Naive thymus-derived CD4-positive, alpha-beta T cell (primary cell): Measurements from ENCODE around the gene PIP5K1B. TPM values are rescaled to one million over a fixed set of nuclear protein-coding genes. Genes with fewer than 3 reads are reported as not detected.

Experiments
- ATAC-seq: fragments of 150-1000 bp; cut with Tn5 transposase; 2 replicates; pipeline ENCODE4 v1.10.0; 2021; ENCODE audit warnings: mild to moderate bottlenecking, moderate library complexity
- CTCF ChIA-PET: fragments of 350-600 bp; sonication (Branson Sonifier 250); formaldehyde crosslinking; loops from one replicate; lab custom pipeline; 2021; ENCODE audit warnings: antibody characterized with exemption; lab: Charles Lee
- POLR2A ChIA-PET: fragments of 350-600 bp; sonication (Branson Sonifier 250); formaldehyde crosslinking; loops from one replicate; lab custom pipeline; 2021; ENCODE audit warnings: antibody characterized with exemption, inconsistent platforms; lab: Charles Lee
- DNase-seq, 9 donors: peaks; one replicate each; pipeline versions ENCODE4 v3.0.0 to v3.0.0-alpha.2; 2020 to 2022; ENCODE audit warnings: mixed read lengths in 1 of 9
- H3K27ac ChIP-seq: one replicate; pipeline ENCODE4 v1.7.0; 2013; ENCODE audit warnings: mild to moderate bottlenecking, low read depth, low read length, moderate library complexity
- H3K27me3 ChIP-seq, 2 donors: one replicate each; pipeline ENCODE4 v1.7.0; 2013; ENCODE audit warnings: low read length in 2 of 2, mild to moderate bottlenecking in 2 of 2, moderate library complexity in 2 of 2; ENCODE audit not compliant: control insufficient read depth in 2 of 2, insufficient read depth in 2 of 2
- H3K36me3 ChIP-seq, 3 experiments: 1 replicate in 2 of 3; 2 replicates in 1 of 3; pipeline ENCODE4 v1.7.0; 2013; ENCODE audit warnings: low read length in 3 of 3, mild to moderate bottlenecking in 3 of 3, moderate library complexity in 1 of 3; ENCODE audit not compliant: insufficient read depth in 3 of 3, control insufficient read depth in 2 of 3
- H3K4me1 ChIP-seq, 2 donors: one replicate each; pipeline ENCODE4 v1.7.0; 2013; ENCODE audit warnings: low read length in 2 of 2, mild to moderate bottlenecking in 2 of 2, moderate library complexity in 1 of 2; ENCODE audit not compliant: control insufficient read depth in 2 of 2, insufficient read depth in 2 of 2
- H3K4me3 ChIP-seq: 2 replicates; pipeline ENCODE4 v1.7.0; 2013; ENCODE audit warnings: mild to moderate bottlenecking, low read length
- H3K9me3 ChIP-seq, 3 experiments: 1 replicate in 2 of 3; 2 replicates in 1 of 3; pipeline ENCODE4 v1.7.0; 2013; ENCODE audit warnings: low read length in 3 of 3; ENCODE audit not compliant: control insufficient read depth in 2 of 3
- H3K27ac Mint-ChIP-seq, 9 donors: one replicate each; pipeline ENCODE4 v1.8.0; 2020 to 2022; ENCODE audit warnings: mixed read lengths in 9 of 9, mild to moderate bottlenecking in 8 of 9, moderate library complexity in 5 of 9, inconsistent platforms in 2 of 9
- H3K27me3 Mint-ChIP-seq, 5 donors: one replicate each; pipeline ENCODE4 v1.8.0; 2021 to 2022; ENCODE audit warnings: mixed read lengths in 5 of 5, mild to moderate bottlenecking in 1 of 5
- H3K36me3 Mint-ChIP-seq, 5 donors: one replicate each; pipeline ENCODE4 v1.8.0; 2020 to 2022; ENCODE audit warnings: mixed read lengths in 5 of 5, mild to moderate bottlenecking in 3 of 5, inconsistent platforms in 1 of 5
- H3K4me1 Mint-ChIP-seq, 7 donors: one replicate each; pipeline ENCODE4 v1.8.0; 2020 to 2022; ENCODE audit warnings: mixed read lengths in 7 of 7, mild to moderate bottlenecking in 3 of 7, inconsistent platforms in 1 of 7
- H3K4me3 Mint-ChIP-seq, 10 donors: one replicate each; pipeline ENCODE4 v1.8.0; 2020 to 2022; ENCODE audit warnings: mild to moderate bottlenecking in 10 of 10, mixed read lengths in 10 of 10, moderate library complexity in 6 of 10, inconsistent platforms in 2 of 10
- H3K9me3 Mint-ChIP-seq, 11 donors: one replicate each; pipeline ENCODE4 v1.8.0; 2020 to 2022; ENCODE audit warnings: mixed read lengths in 11 of 11, mild to moderate bottlenecking in 4 of 11, inconsistent platforms in 1 of 11, moderate library complexity in 1 of 11
- intact Hi-C, 2 donors: fragments of 100-400 bp; cut with micrococcal nuclease; formaldehyde crosslinking; loops; one replicate each; pipeline ENCODE4 v1.15.1; 2023
- polyA plus RNA-seq, 2 donors: library from polyadenylated mRNA; unstranded; fragments of 300-500 nt; fragmentation: Illumina TruSeq; gene quantifications; one replicate each; pipeline ENCODE4 v1.2.3, GENCODE V29; 2021
- total RNA-seq, 6 experiments: library from RNA in 5 of 6; stranded (reverse) in 5 of 6; gene quantifications; 1 replicate in 5 of 6; 2 replicates in 1 of 6; pipeline ENCODE4 v1.2.3 and lab custom pipeline; 2021 to 2026

Gene PIP5K1B
- total and polyA plus RNA-seq, 7 experiments from 2014 or later: 0.08 to 4.2 (median 0.54) TPM

DNA sequence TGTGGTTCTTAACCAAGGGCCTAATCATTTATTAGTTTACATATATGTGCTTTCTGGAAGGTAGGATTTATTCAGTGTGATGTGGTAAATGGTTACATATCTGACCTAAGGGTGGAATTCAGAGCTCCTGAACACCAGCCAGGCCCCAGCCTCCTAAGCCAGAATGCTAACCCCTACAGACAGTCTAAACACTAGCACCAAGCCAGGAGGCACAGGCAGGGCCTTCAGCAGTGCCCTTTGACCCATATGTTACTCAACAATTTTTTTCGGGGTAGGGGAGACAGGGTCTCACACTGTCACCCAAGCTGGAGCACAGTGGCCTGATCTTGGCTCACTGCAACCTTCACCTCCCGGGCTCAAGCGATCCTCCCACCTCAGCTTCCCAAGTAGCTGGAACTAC lies 268.6 kb downstream of the PIP5K1B start:
- peak overlapping the region in 3 of 9 donors; percentile 56 to 80 (median 60) for H3K27ac Mint-ChIP-seq
- no peak overlapping the region for H3K27ac ChIP-seq
- peaks cover 0 to 14% (median 0%) of the 10 kb centered on the region in 11 donors for H3K9me3 Mint-ChIP-seq
- H3K4me1 Mint-ChIP-seq: peaks cover 0 to 42% (median 6%) of the 10 kb centered on the region in 7 donors
- H3K4me3 Mint-ChIP-seq: no peak overlapping the region
- intact Hi-C loops: loop anchor here in 1 of 2 donors (1.0 kb wide), 1 partner anchor 26 kb away; no protein-coding TSS in a partner anchor
- DNase-seq (no peak), ATAC-seq (no peak)
- H3K4me1 ChIP-seq: peaks cover 0 to 4% of the 10 kb centered on the region in 2 donors
- H3K36me3 ChIP-seq: no peaks in the 10 kb centered on the region
- no peaks in the 10 kb centered on the region for H3K9me3 ChIP-seq
- no peak overlapping the region for H3K4me3 ChIP-seq
- no peaks in the 10 kb centered on the region for H3K27me3 Mint-ChIP-seq
- H3K36me3 Mint-ChIP-seq: peaks cover 0 to 16% (median 0%) of the 10 kb centered on the region in 5 donors
- ChIA-PET CTCF (interaction anchor here (0.8 to 0.9 kb wide), 2 partner anchors 64 to 384 kb away, joined by 3 read pairs; no protein-coding TSS in a partner anchor), POLR2A (interaction anchor here (1.0 kb wide), 1 partner anchor 10 kb away, joined by 3 read pairs; no protein-coding TSS in a partner anchor)
- H3K27me3 ChIP-seq: no peaks in the 10 kb centered on the region

DNA sequence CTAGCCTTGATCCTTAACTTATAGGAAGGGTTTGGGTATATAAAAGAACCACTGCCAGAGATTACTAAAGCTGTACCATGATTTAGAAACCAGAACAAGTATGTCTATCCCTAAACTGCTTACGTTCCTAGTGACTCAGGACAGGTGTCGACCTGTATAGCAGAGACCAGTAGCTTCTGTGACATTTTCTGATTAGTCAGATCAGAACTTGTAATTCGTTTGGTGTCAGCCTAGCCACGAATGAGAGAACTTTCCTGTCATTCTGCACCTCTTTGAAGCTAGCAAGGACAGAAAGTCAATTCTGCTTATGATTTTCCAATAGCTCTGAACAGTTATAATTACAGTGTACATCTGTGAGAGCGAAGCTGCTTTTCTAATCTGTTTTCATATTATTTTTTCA lies 269.4 kb downstream of the PIP5K1B start:
- Histone ChIP-seq H3K4me1 (peaks cover 0 to 4% of the 10 kb centered on the region in 2 donors), H3K9me3 (no peaks in the 10 kb centered on the region), H3K27ac (no peak overlapping the region), H3K36me3 (no peaks in the 10 kb centered on the region), H3K4me3 (no peak overlapping the region), H3K27me3 (no peaks in the 10 kb centered on the region)
- H3K27ac Mint-ChIP-seq: peak overlapping the region in 2 of 9 donors; percentile 60 to 80
- no peaks in the 10 kb centered on the region for H3K27me3 Mint-ChIP-seq
- CTCF ChIA-PET: interaction anchor here (0.8 to 1.0 kb wide), 2 partner anchors 25 to 385 kb away, joined by 3 read pairs; no protein-coding TSS in a partner anchor
- peaks cover 0 to 14% (median 0%) of the 10 kb centered on the region in 11 donors for H3K9me3 Mint-ChIP-seq
- H3K4me3 Mint-ChIP-seq: peak overlapping the region in 1 of 10 donors; percentile 54
- ATAC-seq (no peak), DNase-seq (no peak)
- intact Hi-C loops: loop anchor here in 1 of 2 donors (1.0 kb wide), 1 partner anchor 25 kb away; no protein-coding TSS in a partner anchor
- H3K4me1 Mint-ChIP-seq: peaks cover 2 to 50% (median 11%) of the 10 kb centered on the region in 7 donors
- POLR2A ChIA-PET: no interaction called here
- peaks cover 0 to 16% (median 0%) of the 10 kb centered on the region in 5 donors for H3K36me3 Mint-ChIP-seq

DNA sequence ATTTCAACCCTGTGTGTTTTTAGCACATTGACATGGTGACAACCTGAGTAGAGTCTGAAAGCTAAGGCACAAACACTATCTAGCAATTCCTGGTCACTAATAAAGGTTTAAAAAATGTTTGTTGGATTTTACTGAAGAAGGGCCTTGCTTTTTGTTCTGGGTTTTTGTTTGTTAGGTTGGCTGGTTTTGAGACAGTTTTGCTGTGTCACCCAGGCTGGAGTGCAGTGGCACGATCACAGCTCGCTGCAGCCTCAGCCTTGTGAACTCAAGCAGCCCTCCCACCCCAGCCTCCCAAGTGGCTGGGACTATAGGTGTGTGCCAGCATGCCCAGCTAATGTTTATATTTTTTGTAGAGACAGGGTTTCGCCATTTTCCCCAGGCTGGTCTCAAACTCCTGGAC lies 269.9 kb downstream of the PIP5K1B start:
- H3K9me3 ChIP-seq: no peaks in the 10 kb centered on the region
- Mint-ChIP-seq H3K27ac (peak overlapping the region in 1 of 9 donors; percentile 80), H3K4me3 (peak overlapping the region in 1 of 10 donors; percentile 54), H3K9me3 (peaks cover 0 to 14% (median 0%) of the 10 kb centered on the region in 11 donors), H3K36me3 (peaks cover 0 to 16% (median 0%) of the 10 kb centered on the region in 5 donors), H3K4me1 (peaks cover 6 to 55% (median 16%) of the 10 kb centered on the region in 7 donors), H3K27me3 (no peaks in the 10 kb centered on the region)
- no peaks in the 10 kb centered on the region for H3K36me3 ChIP-seq
- H3K27me3 ChIP-seq: no peaks in the 10 kb centered on the region
- intact Hi-C loops: loop anchor here in 1 of 2 donors (1.0 to 5.0 kb wide), 2 partner anchors 24 to 52 kb away; no protein-coding TSS in a partner anchor
- POLR2A ChIA-PET: no interaction called here
- CTCF ChIA-PET: interaction anchor here (1.0 kb wide), 1 partner anchor 26 kb away, joined by 3 read pairs; no protein-coding TSS in a partner anchor
- H3K4me1 ChIP-seq: peaks cover 0 to 4% of the 10 kb centered on the region in 2 donors
- ATAC-seq (no peak), DNase-seq (no peak)
- no peak overlapping the region for H3K4me3 ChIP-seq
- H3K27ac ChIP-seq: no peak overlapping the region

DNA sequence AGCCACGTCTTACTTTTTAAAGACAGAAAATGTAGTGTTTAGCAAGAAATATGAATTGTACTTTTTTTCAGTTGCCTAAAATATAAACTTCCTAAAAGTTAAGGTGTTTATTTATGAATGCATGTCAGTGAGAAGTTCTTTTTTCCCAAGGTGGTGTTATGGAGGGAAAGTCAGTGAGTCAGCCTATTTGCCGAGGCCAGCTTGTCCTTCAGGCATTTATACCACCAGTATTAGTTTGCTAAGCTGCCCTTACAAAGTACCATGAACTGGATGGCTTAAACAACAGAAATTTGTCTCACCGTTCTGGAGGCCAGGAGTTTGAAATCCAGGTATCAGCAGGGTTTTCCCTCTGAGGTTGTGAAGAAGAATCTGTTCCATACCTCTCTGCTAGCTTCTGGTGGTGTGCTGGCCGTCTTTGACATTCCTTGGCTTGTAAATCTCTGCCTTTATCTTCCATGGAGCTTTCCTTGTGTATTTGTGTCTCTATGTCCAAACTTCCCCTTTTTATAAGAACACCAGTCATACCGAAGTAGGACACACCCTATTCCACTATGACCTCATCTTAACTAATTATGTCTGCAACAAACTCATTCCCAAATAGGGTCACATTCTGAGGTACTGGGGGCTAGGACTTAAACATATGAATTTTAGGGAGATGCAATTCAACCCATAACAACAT lies 270.5 kb downstream of the PIP5K1B start:
- H3K4me1 Mint-ChIP-seq: peaks cover 8 to 60% (median 18%) of the 10 kb centered on the region in 7 donors
- peaks cover 0 to 14% (median 0%) of the 10 kb centered on the region in 5 donors for H3K36me3 Mint-ChIP-seq
- no peak overlapping the region for H3K4me3 ChIP-seq

DNA sequence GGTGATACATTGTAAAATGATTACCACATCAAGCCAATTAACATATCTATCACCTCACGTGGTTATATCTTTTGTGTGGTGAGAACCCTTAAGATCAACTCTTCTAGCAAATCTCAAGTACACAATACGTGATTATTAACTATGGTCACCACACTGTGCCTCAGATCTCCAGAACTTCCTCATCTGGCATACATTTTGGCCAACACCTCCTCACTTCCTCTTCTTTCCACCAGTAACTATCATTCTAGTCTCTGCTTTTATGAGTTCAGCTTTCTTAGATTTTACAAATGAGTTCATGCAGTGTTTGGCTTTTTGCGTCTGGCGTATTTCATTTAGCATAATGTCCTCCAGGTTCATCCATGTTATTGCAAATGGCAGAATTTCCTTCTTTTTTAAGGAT lies 273.0 kb downstream of the PIP5K1B start:
- no peaks in the 10 kb centered on the region for H3K9me3 ChIP-seq
- ChIA-PET CTCF (no interaction called here), POLR2A (no interaction called here)
- H3K27ac ChIP-seq: no peak overlapping the region
- DNase-seq: no peak
- peaks cover 0 to 7% (median 0%) of the 10 kb centered on the region in 11 donors for H3K9me3 Mint-ChIP-seq
- H3K4me3 Mint-ChIP-seq: no peak overlapping the region
- peaks cover 8 to 70% (median 22%) of the 10 kb centered on the region in 7 donors for H3K4me1 Mint-ChIP-seq
- H3K27me3 Mint-ChIP-seq: no peaks in the 10 kb centered on the region
- no peak overlapping the region for H3K4me3 ChIP-seq
- no peaks in the 10 kb centered on the region for H3K36me3 ChIP-seq
- intact Hi-C loops: loop anchor here in 1 of 2 donors (5.0 kb wide), 1 partner anchor 49 kb away; no protein-coding TSS in a partner anchor
- peak; percentile 70 for ATAC-seq
- H3K27me3 ChIP-seq: no peaks in the 10 kb centered on the region
- peaks cover 0 to 4% (median 0%) of the 10 kb centered on the region in 5 donors for H3K36me3 Mint-ChIP-seq
- peaks cover 0 to 4% of the 10 kb centered on the region in 2 donors for H3K4me1 ChIP-seq
- H3K27ac Mint-ChIP-seq: no peak overlapping the region

More for the DNA sequence above, 270.5 kb downstream of the PIP5K1B start:
- no peaks in the 10 kb centered on the region for H3K27me3 ChIP-seq
- DNase-seq (no peak), ATAC-seq (peak; percentile 65)
- ChIA-PET CTCF (no interaction called here), POLR2A (no interaction called here)
- H3K9me3 ChIP-seq: no peaks in the 10 kb centered on the region
- no peak overlapping the region for H3K27ac ChIP-seq
- no peaks in the 10 kb centered on the region for H3K27me3 Mint-ChIP-seq
- H3K27ac Mint-ChIP-seq: peak overlapping the region in 1 of 9 donors; percentile 69
- intact Hi-C loops: loop anchor here in 1 of 2 donors (5.0 kb wide), 1 partner anchor 52 kb away; no protein-coding TSS in a partner anchor
- peaks cover 0 to 4% of the 10 kb centered on the region in 2 donors for H3K4me1 ChIP-seq
- H3K9me3 Mint-ChIP-seq: peaks cover 0 to 12% (median 0%) of the 10 kb centered on the region in 11 donors
- H3K4me3 Mint-ChIP-seq: peak overlapping the region in 1 of 10 donors; percentile 56
- no peaks in the 10 kb centered on the region for H3K36me3 ChIP-seq

DNA sequence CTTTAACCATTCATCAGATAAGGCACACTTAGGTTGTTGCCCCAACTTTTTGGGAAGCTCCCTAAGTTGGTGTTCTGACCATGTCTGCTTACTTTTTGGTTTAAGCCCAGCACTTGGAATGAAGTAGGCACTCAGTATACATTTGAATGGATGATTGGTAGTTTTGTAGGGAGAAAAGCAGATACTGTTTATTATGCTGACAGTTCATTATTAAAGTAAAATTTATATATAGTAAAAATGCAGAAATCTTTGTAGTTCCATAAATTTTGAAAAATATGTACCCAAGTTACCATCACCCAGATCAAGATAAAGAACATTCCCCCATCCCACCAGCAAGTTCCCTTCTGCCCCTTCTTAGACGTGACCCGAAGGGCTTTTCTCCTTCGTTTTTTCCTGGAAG lies 273.5 kb downstream of the PIP5K1B start:
- peaks cover 0 to 4% of the 10 kb centered on the region in 2 donors for H3K4me1 ChIP-seq
- ChIA-PET POLR2A (interaction anchor here (0.7 kb wide), 1 partner anchor 75 kb away, joined by 3 read pairs; no protein-coding TSS in a partner anchor), CTCF (interaction anchor here (1.3 kb wide), 1 partner anchor 173 kb away, joined by 3 read pairs; no protein-coding TSS in a partner anchor)
- H3K4me3 ChIP-seq: no peak overlapping the region
- peaks cover 8 to 74% (median 22%) of the 10 kb centered on the region in 7 donors for H3K4me1 Mint-ChIP-seq
- H3K4me3 Mint-ChIP-seq: no peak overlapping the region
- H3K36me3 Mint-ChIP-seq: peaks cover 0 to 4% (median 0%) of the 10 kb centered on the region in 5 donors
- H3K27me3 Mint-ChIP-seq: no peaks in the 10 kb centered on the region
- no peak overlapping the region for H3K27ac Mint-ChIP-seq
- H3K36me3 ChIP-seq: no peaks in the 10 kb centered on the region
- intact Hi-C loops: loop anchor here in 1 of 2 donors (5.0 kb wide), 1 partner anchor 49 kb away; no protein-coding TSS in a partner anchor
- DNase-seq: no peak
- no peak overlapping the region for H3K27ac ChIP-seq
- H3K27me3 ChIP-seq: no peaks in the 10 kb centered on the region
- no peaks in the 10 kb centered on the region for H3K9me3 ChIP-seq
- H3K9me3 Mint-ChIP-seq: peaks cover 0 to 7% (median 0%) of the 10 kb centered on the region in 11 donors
- no peak for ATAC-seq
